ENCODE data around the gene CHST8.

DNA sequence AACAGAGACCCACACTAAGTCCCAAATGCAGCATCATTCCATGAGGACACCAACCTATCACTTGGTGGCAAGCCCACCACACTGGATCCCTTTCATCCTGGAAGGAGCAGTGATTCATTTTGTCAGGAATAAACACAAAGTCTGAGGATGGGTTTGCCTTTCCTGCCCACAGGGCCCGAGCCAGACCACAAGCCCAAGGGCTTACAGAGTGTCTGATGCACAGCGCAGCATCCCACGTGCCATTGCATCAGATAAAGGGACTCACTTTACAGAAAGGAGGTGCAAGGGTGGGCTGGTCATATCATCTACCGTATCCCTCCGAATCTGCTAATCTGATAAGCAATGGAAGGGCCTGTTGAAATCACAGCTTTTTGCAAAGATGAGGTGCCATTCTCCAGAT lies 162.7 kb downstream of the CHST8 start:
- TF ChIP-seq, protein P1, sequence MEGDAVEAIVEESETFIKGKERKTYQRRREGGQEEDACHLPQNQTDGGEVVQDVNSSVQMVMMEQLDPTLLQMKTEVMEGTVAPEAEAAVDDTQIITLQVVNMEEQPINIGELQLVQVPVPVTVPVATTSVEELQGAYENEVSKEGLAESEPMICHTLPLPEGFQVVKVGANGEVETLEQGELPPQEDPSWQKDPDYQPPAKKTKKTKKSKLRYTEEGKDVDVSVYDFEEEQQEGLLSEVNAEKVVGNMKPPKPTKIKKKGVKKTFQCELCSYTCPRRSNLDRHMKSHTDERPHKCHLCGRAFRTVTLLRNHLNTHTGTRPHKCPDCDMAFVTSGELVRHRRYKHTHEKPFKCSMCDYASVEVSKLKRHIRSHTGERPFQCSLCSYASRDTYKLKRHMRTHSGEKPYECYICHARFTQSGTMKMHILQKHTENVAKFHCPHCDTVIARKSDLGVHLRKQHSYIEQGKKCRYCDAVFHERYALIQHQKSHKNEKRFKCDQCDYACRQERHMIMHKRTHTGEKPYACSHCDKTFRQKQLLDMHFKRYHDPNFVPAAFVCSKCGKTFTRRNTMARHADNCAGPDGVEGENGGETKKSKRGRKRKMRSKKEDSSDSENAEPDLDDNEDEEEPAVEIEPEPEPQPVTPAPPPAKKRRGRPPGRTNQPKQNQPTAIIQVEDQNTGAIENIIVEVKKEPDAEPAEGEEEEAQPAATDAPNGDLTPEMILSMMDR (conservative IDR thresholded peaks at IDR 0.05; ENCODE audit: low read depth in 2 of 2): no peak
- no peak for TF ChIP-seq STAT1 (IDR thresholded peaks at IDR 0.05; ENCODE audit: unreplicated experiment)
- no peak for TF ChIP-seq EZH2 (IDR thresholded peaks at IDR 0.05; ENCODE audit: low read depth, unreplicated experiment)
- no peak for TF ChIP-seq JUNB (IDR thresholded peaks at IDR 0.05; ENCODE audit: unreplicated experiment)
- TF ChIP-seq, protein P2, sequence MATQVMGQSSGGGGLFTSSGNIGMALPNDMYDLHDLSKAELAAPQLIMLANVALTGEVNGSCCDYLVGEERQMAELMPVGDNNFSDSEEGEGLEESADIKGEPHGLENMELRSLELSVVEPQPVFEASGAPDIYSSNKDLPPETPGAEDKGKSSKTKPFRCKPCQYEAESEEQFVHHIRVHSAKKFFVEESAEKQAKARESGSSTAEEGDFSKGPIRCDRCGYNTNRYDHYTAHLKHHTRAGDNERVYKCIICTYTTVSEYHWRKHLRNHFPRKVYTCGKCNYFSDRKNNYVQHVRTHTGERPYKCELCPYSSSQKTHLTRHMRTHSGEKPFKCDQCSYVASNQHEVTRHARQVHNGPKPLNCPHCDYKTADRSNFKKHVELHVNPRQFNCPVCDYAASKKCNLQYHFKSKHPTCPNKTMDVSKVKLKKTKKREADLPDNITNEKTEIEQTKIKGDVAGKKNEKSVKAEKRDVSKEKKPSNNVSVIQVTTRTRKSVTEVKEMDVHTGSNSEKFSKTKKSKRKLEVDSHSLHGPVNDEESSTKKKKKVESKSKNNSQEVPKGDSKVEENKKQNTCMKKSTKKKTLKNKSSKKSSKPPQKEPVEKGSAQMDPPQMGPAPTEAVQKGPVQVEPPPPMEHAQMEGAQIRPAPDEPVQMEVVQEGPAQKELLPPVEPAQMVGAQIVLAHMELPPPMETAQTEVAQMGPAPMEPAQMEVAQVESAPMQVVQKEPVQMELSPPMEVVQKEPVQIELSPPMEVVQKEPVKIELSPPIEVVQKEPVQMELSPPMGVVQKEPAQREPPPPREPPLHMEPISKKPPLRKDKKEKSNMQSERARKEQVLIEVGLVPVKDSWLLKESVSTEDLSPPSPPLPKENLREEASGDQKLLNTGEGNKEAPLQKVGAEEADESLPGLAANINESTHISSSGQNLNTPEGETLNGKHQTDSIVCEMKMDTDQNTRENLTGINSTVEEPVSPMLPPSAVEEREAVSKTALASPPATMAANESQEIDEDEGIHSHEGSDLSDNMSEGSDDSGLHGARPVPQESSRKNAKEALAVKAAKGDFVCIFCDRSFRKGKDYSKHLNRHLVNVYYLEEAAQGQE (IDR thresholded peaks at IDR 0.05; ENCODE audit: unreplicated experiment): no peak

Data from GM23338 (cell line).